Measurements from ENCODE around the gene FSCB. TPM values are rescaled to one million over a fixed set of nuclear protein-coding genes. Genes with fewer than 3 reads are reported as not detected.

Gene FSCB
- total and polyA plus RNA-seq, 2 experiments from 2014 or later = not detected

- H2AFZ ChIP-seq = no peak overlapping the region
- H3K9me3 ChIP-seq (ENCODE audit: low read depth) = no peaks in the 10 kb centered on the region
- H3F3A ChIP-seq (ENCODE audit: insufficient read depth) = no peaks in the 10 kb centered on the region
- no peak overlapping the region for H3K9ac ChIP-seq
- no peak for TF ChIP-seq EZH2 (IDR thresholded peaks at IDR 0.05; ENCODE audit: insufficient read depth, poor library complexity, severe bottlenecking)
- no peak for TF ChIP-seq EZH2phosphoT487 (IDR thresholded peaks at IDR 0.05; ENCODE audit: insufficient read depth, low read depth)
- no peaks in the 10 kb centered on the region for H3K79me2 ChIP-seq (ENCODE audit: insufficient read depth)
- no peak overlapping the region for H3K4me3 ChIP-seq
- no peak overlapping the region for H3K27ac ChIP-seq
- no peaks in the 10 kb centered on the region for H3K9me2 ChIP-seq (ENCODE audit: insufficient read depth)
- H3K4me2 ChIP-seq (ENCODE audit: unreplicated experiment) = no peak overlapping the region
- DNase-seq = no peak
- WGBS, 2 experiments (ENCODE audit: low coverage in 1 of 2, low lambda C conversion rate in 2 of 2, missing lambda C conversion rate in 2 of 2) = 0% methylated on average over 1 of the region's 1 CpG
- in situ Hi-C loops (cut with MboI) = no loop called here
- no peaks in the 10 kb centered on the region for H3K27me3 ChIP-seq (replicated peaks; ENCODE audit: insufficient read depth)
- no peaks in the 10 kb centered on the region for H3K36me3 ChIP-seq (ENCODE audit: low read depth)
- no peaks in the 10 kb centered on the region for H4K20me1 ChIP-seq (ENCODE audit: insufficient read depth)
- no peaks in the 10 kb centered on the region for H3K4me1 ChIP-seq (ENCODE audit: insufficient read depth)
Measured at GRCh38 chr14:44497148-44497547, 9.9 kb downstream of the FSCB start.

- H3K36me3 ChIP-seq (ENCODE audit: low read depth) = no peaks in the 10 kb centered on the region
- H3K4me3 ChIP-seq = no peak overlapping the region
- TF ChIP-seq EZH2 (IDR thresholded peaks at IDR 0.05; ENCODE audit: insufficient read depth, poor library complexity, severe bottlenecking) (no peak), EZH2phosphoT487 (IDR thresholded peaks at IDR 0.05; ENCODE audit: insufficient read depth, low read depth) (no peak)
- H3F3A ChIP-seq (ENCODE audit: insufficient read depth) = no peaks in the 10 kb centered on the region
- H3K9ac ChIP-seq = no peak overlapping the region
- no peaks in the 10 kb centered on the region for H3K27me3 ChIP-seq (replicated peaks; ENCODE audit: insufficient read depth)
- no peaks in the 10 kb centered on the region for H4K20me1 ChIP-seq (ENCODE audit: insufficient read depth)
- no peaks in the 10 kb centered on the region for H3K4me1 ChIP-seq (ENCODE audit: insufficient read depth)
- no peak overlapping the region for H3K4me2 ChIP-seq (ENCODE audit: unreplicated experiment)
- in situ Hi-C loops (cut with MboI) = no loop called here
- no peaks in the 10 kb centered on the region for H3K9me3 ChIP-seq (ENCODE audit: low read depth)
- H3K9me2 ChIP-seq (ENCODE audit: insufficient read depth) = no peaks in the 10 kb centered on the region
- no peak overlapping the region for H3K27ac ChIP-seq
- no peaks in the 10 kb centered on the region for H3K79me2 ChIP-seq (ENCODE audit: insufficient read depth)
- no peak for DNase-seq
- no peak overlapping the region for H2AFZ ChIP-seq
Measured at GRCh38 chr14:44494137-44494536, 12.9 kb downstream of the FSCB start.

GRCh38 chr14:44490966-44491365, 16.1 kb downstream of the FSCB start:
- no peaks in the 10 kb centered on the region for H3F3A ChIP-seq (ENCODE audit: insufficient read depth)
- no peaks in the 10 kb centered on the region for H3K9me3 ChIP-seq (ENCODE audit: low read depth)
- H3K9ac ChIP-seq = no peak overlapping the region
- WGBS, 2 experiments (ENCODE audit: low coverage in 1 of 2, low lambda C conversion rate in 2 of 2, missing lambda C conversion rate in 2 of 2) = 10 to 13% methylated on average over 2 of the region's 2 CpGs
- no peak overlapping the region for H3K27ac ChIP-seq
- in situ Hi-C loops (cut with MboI) = no loop called here
- H3K4me1 ChIP-seq (ENCODE audit: insufficient read depth) = no peaks in the 10 kb centered on the region
- no peaks in the 10 kb centered on the region for H3K27me3 ChIP-seq (replicated peaks; ENCODE audit: insufficient read depth)
- DNase-seq = no peak
- no peak for TF ChIP-seq EZH2phosphoT487 (IDR thresholded peaks at IDR 0.05; ENCODE audit: insufficient read depth, low read depth)
- no peak for TF ChIP-seq EZH2 (IDR thresholded peaks at IDR 0.05; ENCODE audit: insufficient read depth, poor library complexity, severe bottlenecking)
- H2AFZ ChIP-seq = no peak overlapping the region
- H3K9me2 ChIP-seq (ENCODE audit: insufficient read depth) = no peaks in the 10 kb centered on the region
- H3K36me3 ChIP-seq (ENCODE audit: low read depth) = no peaks in the 10 kb centered on the region
- H3K79me2 ChIP-seq (ENCODE audit: insufficient read depth) = no peaks in the 10 kb centered on the region
- H4K20me1 ChIP-seq (ENCODE audit: insufficient read depth) = no peaks in the 10 kb centered on the region
- H3K4me3 ChIP-seq = no peak overlapping the region
- no peak overlapping the region for H3K4me2 ChIP-seq (ENCODE audit: unreplicated experiment)

GRCh38 chr14:44477953-44478352, 29.1 kb downstream of the FSCB start:
- no peaks in the 10 kb centered on the region for H3K27me3 ChIP-seq (replicated peaks; ENCODE audit: insufficient read depth)
- no peak for DNase-seq
- no peak overlapping the region for H3K4me3 ChIP-seq
- TF ChIP-seq EZH2phosphoT487 (IDR thresholded peaks at IDR 0.05; ENCODE audit: insufficient read depth, low read depth) (no peak), EZH2 (IDR thresholded peaks at IDR 0.05; ENCODE audit: insufficient read depth, poor library complexity, severe bottlenecking) (no peak)
- H3K9me3 ChIP-seq (ENCODE audit: low read depth) = no peaks in the 10 kb centered on the region
- H3F3A ChIP-seq (ENCODE audit: insufficient read depth) = no peaks in the 10 kb centered on the region
- H3K36me3 ChIP-seq (ENCODE audit: low read depth) = no peaks in the 10 kb centered on the region
- H3K27ac ChIP-seq = no peak overlapping the region
- H3K9ac ChIP-seq = no peak overlapping the region
- no peaks in the 10 kb centered on the region for H3K9me2 ChIP-seq (ENCODE audit: insufficient read depth)
- WGBS, 2 experiments (ENCODE audit: low coverage in 1 of 2, low lambda C conversion rate in 2 of 2, missing lambda C conversion rate in 2 of 2) = 5 to 6% methylated on average over 1 of the region's 1 CpG
- in situ Hi-C loops (cut with MboI) = no loop called here
- no peaks in the 10 kb centered on the region for H3K4me1 ChIP-seq (ENCODE audit: insufficient read depth)
- H3K79me2 ChIP-seq (ENCODE audit: insufficient read depth) = no peaks in the 10 kb centered on the region
- H4K20me1 ChIP-seq (ENCODE audit: insufficient read depth) = no peaks in the 10 kb centered on the region
- H3K4me2 ChIP-seq (ENCODE audit: unreplicated experiment) = no peak overlapping the region
- H2AFZ ChIP-seq = no peak overlapping the region

- H3K9me2 ChIP-seq (ENCODE audit: insufficient read depth) = no peaks in the 10 kb centered on the region
- TF ChIP-seq EZH2phosphoT487 (IDR thresholded peaks at IDR 0.05; ENCODE audit: insufficient read depth, low read depth) (no peak), EZH2 (IDR thresholded peaks at IDR 0.05; ENCODE audit: insufficient read depth, poor library complexity, severe bottlenecking) (no peak)
- no peaks in the 10 kb centered on the region for H4K20me1 ChIP-seq (ENCODE audit: insufficient read depth)
- no peak overlapping the region for H3K4me3 ChIP-seq
- H3F3A ChIP-seq (ENCODE audit: insufficient read depth) = no peaks in the 10 kb centered on the region
- H3K27ac ChIP-seq = no peak overlapping the region
- no peaks in the 10 kb centered on the region for H3K27me3 ChIP-seq (replicated peaks; ENCODE audit: insufficient read depth)
- DNase-seq = no peak
- in situ Hi-C loops (cut with MboI) = no loop called here
- H2AFZ ChIP-seq = no peak overlapping the region
- H3K4me2 ChIP-seq (ENCODE audit: unreplicated experiment) = no peak overlapping the region
- no peak overlapping the region for H3K9ac ChIP-seq
- H3K4me1 ChIP-seq (ENCODE audit: insufficient read depth) = no peaks in the 10 kb centered on the region
- no peaks in the 10 kb centered on the region for H3K9me3 ChIP-seq (ENCODE audit: low read depth)
- no peaks in the 10 kb centered on the region for H3K36me3 ChIP-seq (ENCODE audit: low read depth)
- H3K79me2 ChIP-seq (ENCODE audit: insufficient read depth) = no peaks in the 10 kb centered on the region
Measured at GRCh38 chr14:44468771-44469170, 38.3 kb downstream of the FSCB start.

Measured in GM23248 (cell line).